Smooth muscle cell (in vitro differentiated cells): Measurements from ENCODE around the gene RPL41. TPM values are rescaled to one million over a fixed set of nuclear protein-coding genes. Genes with fewer than 3 reads are reported as not detected.
A peak's percentile ranks its signal among the peaks of the same experiment; 100 is the strongest.

Experiments used
- DNase-seq: peaks from one replicate; lab custom pipeline; 2025; ENCODE audit not compliant: unreplicated experiment; lab: John Stamatoyannopoulos, UW
- H2AFZ ChIP-seq: fragments of 200-600 bp; sonication (generic); 2 replicates; pipeline ENCODE4 v1.6.0; 2016; ENCODE audit warnings: antibody characterized with exemption, low read depth, mild to moderate bottlenecking
- H3F3A ChIP-seq: fragments of 200-600 bp; sonication (generic); 2 replicates; pipeline ENCODE4 v1.6.0; 2017; ENCODE audit warnings: antibody characterized with exemption, low read depth
- H3K27ac ChIP-seq: fragments of 200-600 bp; sonication (generic); 2 replicates; pipeline ENCODE4 v1.5.1; 2016; ENCODE audit warnings: low read depth, mild to moderate bottlenecking
- H3K27me3 ChIP-seq: fragments of 200-600 bp; sonication (generic); 2 replicates; pipeline ENCODE4 v1.6.1; 2016; ENCODE audit warnings: low read depth, mild to moderate bottlenecking
- H3K36me3 ChIP-seq: fragments of 200-600 bp; sonication (generic); 2 replicates; pipeline ENCODE4 v1.5.1; 2016; ENCODE audit warnings: low read depth
- H3K4me1 ChIP-seq: fragments of 200-600 bp; sonication (generic); 2 replicates; pipeline ENCODE4 v1.5.1; 2016; ENCODE audit warnings: low read depth
- H3K4me2 ChIP-seq: fragments of 200-600 bp; sonication (generic); 2 replicates; pipeline ENCODE4 v1.6.0; 2016; ENCODE audit warnings: mild to moderate bottlenecking
- H3K4me3 ChIP-seq: fragments of 200-600 bp; sonication (generic); 2 replicates; pipeline ENCODE4 v1.5.1; 2016; ENCODE audit warnings: mild to moderate bottlenecking
- H3K79me2 ChIP-seq: fragments of 200-600 bp; sonication (generic); 2 replicates; pipeline ENCODE4 v1.6.0; 2016; ENCODE audit warnings: low read depth, mild to moderate bottlenecking
- H3K9ac ChIP-seq: fragments of 200-600 bp; sonication (generic); 2 replicates; pipeline ENCODE4 v1.6.0; 2016; ENCODE audit warnings: low read depth
- H3K9me3 ChIP-seq: fragments of 200-600 bp; sonication (generic); replicated peaks from 2 replicates; pipeline ENCODE4 v1.5.1; 2016; ENCODE audit warnings: low read depth
- H4K20me1 ChIP-seq: fragments of 200-600 bp; sonication (generic); 2 replicates; pipeline ENCODE4 v1.6.0; 2016; ENCODE audit warnings: low read depth
- CTCF ChIP-seq: fragments of 200-600 bp; sonication (generic); IDR thresholded peaks from 2 replicates; pipeline ENCODE4 v1.5.1; 2017; ENCODE audit warnings: borderline replicate concordance, mild to moderate bottlenecking, antibody characterized with exemption; ENCODE audit not compliant: insufficient read depth, poor library complexity, severe bottlenecking
- WGBS: methylation state at CpG from one replicate; pipeline ENCODE4 v1.1.7; 2016; ENCODE audit warnings: low lambda C conversion rate; 5-methylcytosine and 5-hydroxymethylcytosine counted together
- polyA plus RNA-seq: library from polyadenylated mRNA; unstranded; fragments of >200 nt; fragmentation: Nextera tagmentation; extraction: Ambion mirVana; gene quantifications from 2 replicates; pipeline ENCODE4 v1.2.1, GENCODE V29; 2016
- total RNA-seq: library from RNA; depleted of rRNA; stranded (reverse); fragments of >200 nt; gene quantifications from 2 replicates; pipeline ENCODE4 v1.2.3, GENCODE V29; 2014

The RPL41 gene
- total and polyA plus RNA-seq, 2 experiments from 2014 or later, result 2,414 to 3,246 TPM

- Histone ChIP-seq H3K36me3 (no peaks in the 10 kb centered on the region), H3K4me3 (no peak overlapping the region)
- 97% methylated on average over 4 of the region's 4 CpGs for WGBS
These were observed 7.7 kb downstream of the RPL41 start for GRCh38 chr12:56124133-56124532.

GRCh38 chr12:56126732-56127239 is 10.4 kb downstream of the RPL41 start:
- H3K27me3 ChIP-seq, result no peaks in the 10 kb centered on the region
- H3K9ac ChIP-seq, result peak overlapping the region; percentile 75
- H3K9me3 ChIP-seq, result no peaks in the 10 kb centered on the region
- peaks cover 14% of the 10 kb centered on the region for H3K79me2 ChIP-seq
- H3K4me1 ChIP-seq, result peaks cover 21% of the 10 kb centered on the region
- WGBS, result 94% methylated on average over 3 of the region's 3 CpGs
- H4K20me1 ChIP-seq, result no peaks in the 10 kb centered on the region
- peak overlapping the region; percentile 89 for H3K4me2 ChIP-seq
- H2AFZ ChIP-seq, result no peak overlapping the region
- H3K27ac ChIP-seq, result peak overlapping the region; percentile 92
- DNase-seq, result no peak
- TF ChIP-seq CTCF, result no peak
- H3K36me3 ChIP-seq, result no peaks in the 10 kb centered on the region
- H3F3A ChIP-seq, result peaks cover 14% of the 10 kb centered on the region
- H3K4me3 ChIP-seq, result no peak overlapping the region

More at GRCh38 chr12:56124133-56124532, 7.7 kb downstream of the RPL41 start:
- no peak overlapping the region for H3K27ac ChIP-seq
- no peak for DNase-seq
- H3K9ac ChIP-seq, result no peak overlapping the region
- H3K9me3 ChIP-seq, result no peaks in the 10 kb centered on the region
- no peak for TF ChIP-seq CTCF
- no peak overlapping the region for H3K4me2 ChIP-seq
- H3K27me3 ChIP-seq, result no peaks in the 10 kb centered on the region
- H3K79me2 ChIP-seq, result peaks cover 4% of the 10 kb centered on the region
- peaks cover 5% of the 10 kb centered on the region for H4K20me1 ChIP-seq
- peaks cover 14% of the 10 kb centered on the region for H3F3A ChIP-seq
- H2AFZ ChIP-seq, result no peak overlapping the region
- H3K4me1 ChIP-seq, result peaks cover 19% of the 10 kb centered on the region

- no peak overlapping the region for H2AFZ ChIP-seq
- peak overlapping the region; percentile 89 for H3K4me2 ChIP-seq
These were observed 11.1 kb downstream of the RPL41 start for GRCh38 chr12:56127485-56127887.

More at GRCh38 chr12:56127485-56127887, 11.1 kb downstream of the RPL41 start:
- Histone ChIP-seq H3K9ac (peak overlapping the region; percentile 75), H3K4me3 (peak overlapping the region; percentile 82), H3F3A (peaks cover 14% of the 10 kb centered on the region), H3K4me1 (peaks cover 21% of the 10 kb centered on the region), H3K36me3 (no peaks in the 10 kb centered on the region), H3K27ac (peak overlapping the region; percentile 92), H3K9me3 (no peaks in the 10 kb centered on the region), H3K27me3 (no peaks in the 10 kb centered on the region), H3K79me2 (peaks cover 14% of the 10 kb centered on the region), H4K20me1 (no peaks in the 10 kb centered on the region)
- 2% methylated on average over 8 of the region's 8 CpGs for WGBS
- TF ChIP-seq CTCF, result no peak
- DNase-seq, result no peak
